ENCODE results near the gene PANK2.
"Not testable (repeated sequence)": the region's sequence is repeated elsewhere in the genome, so short reads cannot be mapped to it uniquely, and the experiment has no call there.

Gene PANK2

GRCh38 chr20:3890999-3891929 lies 2.1 kb downstream of the PANK2 start:
- H3K27me3 ChIP-seq (ENCODE audit: insufficient read depth, low read length): no peaks in the 10 kb centered on the region
- H3K9me3 ChIP-seq (ENCODE audit: insufficient read depth, low read depth, low read length): no peaks in the 10 kb centered on the region
- H3K36me3 ChIP-seq (ENCODE audit: insufficient read depth, low read depth, low read length): peaks cover 37% of the 10 kb centered on the region
- no peak overlapping the region for H3K27ac ChIP-seq (ENCODE audit: low read length)
- H3K4me3 ChIP-seq (ENCODE audit: low read length): peak overlapping the region; percentile 99
- peak overlapping the region; percentile 98 for H3K9ac ChIP-seq (ENCODE audit: low read depth, low read length)
- H3K4me1 ChIP-seq (ENCODE audit: insufficient read depth, low read length): peaks cover 20% of the 10 kb centered on the region

- H3K36me3 ChIP-seq (ENCODE audit: insufficient read depth, low read depth, low read length): peaks cover 47% of the 10 kb centered on the region
- H3K27ac ChIP-seq (ENCODE audit: low read length): no peak overlapping the region
- no peak overlapping the region for H3K4me3 ChIP-seq (ENCODE audit: low read length)
- no peaks in the 10 kb centered on the region for H3K27me3 ChIP-seq (ENCODE audit: insufficient read depth, low read length)
- H3K9ac ChIP-seq (ENCODE audit: low read depth, low read length): no peak overlapping the region
- H3K9me3 ChIP-seq (ENCODE audit: insufficient read depth, low read depth, low read length): no peaks in the 10 kb centered on the region
- H3K4me1 ChIP-seq (ENCODE audit: insufficient read depth, low read length): peaks cover 15% of the 10 kb centered on the region; the same call in 1 of the 2 replicates
These were observed 5.6 kb downstream of the PANK2 start for GRCh38 chr20:3894796-3895195.

- H3K4me3 ChIP-seq (ENCODE audit: low read length): no peak overlapping the region
- H3K9ac ChIP-seq (ENCODE audit: low read depth, low read length): no peak overlapping the region
- H3K27me3 ChIP-seq (ENCODE audit: insufficient read depth, low read length): no peaks in the 10 kb centered on the region
- H3K4me1 ChIP-seq (ENCODE audit: insufficient read depth, low read length): peaks cover 13% of the 10 kb centered on the region; the same call in 1 of the 2 replicates
- H3K27ac ChIP-seq (ENCODE audit: low read length): no peak overlapping the region
- H3K36me3 ChIP-seq (ENCODE audit: insufficient read depth, low read depth, low read length): peaks cover 45% of the 10 kb centered on the region
- no peaks in the 10 kb centered on the region for H3K9me3 ChIP-seq (ENCODE audit: insufficient read depth, low read depth, low read length)
These were observed 7.1 kb downstream of the PANK2 start for GRCh38 chr20:3896302-3896701.

GRCh38 chr20:3896853-3897583 lies 7.8 kb downstream of the PANK2 start:
- H3K9me3 ChIP-seq (ENCODE audit: insufficient read depth, low read depth, low read length): no peaks in the 10 kb centered on the region
- H3K27ac ChIP-seq (ENCODE audit: low read length): no peak overlapping the region
- H3K36me3 ChIP-seq (ENCODE audit: insufficient read depth, low read depth, low read length): peaks cover 38% of the 10 kb centered on the region
- H3K4me3 ChIP-seq (ENCODE audit: low read length): no peak overlapping the region
- H3K9ac ChIP-seq (ENCODE audit: low read depth, low read length): no peak overlapping the region
- peaks cover 8% of the 10 kb centered on the region; the same call in 1 of the 2 replicates for H3K4me1 ChIP-seq (ENCODE audit: insufficient read depth, low read length)
- H3K27me3 ChIP-seq (ENCODE audit: insufficient read depth, low read length): no peaks in the 10 kb centered on the region

- not testable (repeated sequence) for H3K9me3 ChIP-seq (ENCODE audit: insufficient read depth, low read depth, low read length); H3K4me3 ChIP-seq (ENCODE audit: low read length); H3K27ac ChIP-seq (ENCODE audit: low read length); H3K27me3 ChIP-seq (ENCODE audit: insufficient read depth, low read length); H3K9ac ChIP-seq (ENCODE audit: low read depth, low read length)
- H3K36me3 ChIP-seq (ENCODE audit: insufficient read depth, low read depth, low read length): peaks cover 28% of the 10 kb centered on the region
- peaks cover 11% of the 10 kb centered on the region; the same call in 1 of the 2 replicates for H3K4me1 ChIP-seq (ENCODE audit: insufficient read depth, low read length)
These were observed 9.0 kb downstream of the PANK2 start for GRCh38 chr20:3898181-3898580.

- no peaks in the 10 kb centered on the region for H3K9me3 ChIP-seq (ENCODE audit: insufficient read depth, low read depth, low read length)
- H3K27ac ChIP-seq (ENCODE audit: low read length): no peak overlapping the region
- H3K4me3 ChIP-seq (ENCODE audit: low read length): no peak overlapping the region
- H3K27me3 ChIP-seq (ENCODE audit: insufficient read depth, low read length): no peaks in the 10 kb centered on the region
- peaks cover 23% of the 10 kb centered on the region for H3K36me3 ChIP-seq (ENCODE audit: insufficient read depth, low read depth, low read length)
- no peak overlapping the region for H3K9ac ChIP-seq (ENCODE audit: low read depth, low read length)
- peaks cover 7% of the 10 kb centered on the region; the same call in 1 of the 2 replicates for H3K4me1 ChIP-seq (ENCODE audit: insufficient read depth, low read length)
These were observed 9.5 kb downstream of the PANK2 start for GRCh38 chr20:3898639-3899038.

GRCh38 chr20:3900187-3900604 lies 11.0 kb downstream of the PANK2 start:
- Histone ChIP-seq H3K4me3 (ENCODE audit: low read length) (no peak overlapping the region), H3K27ac (ENCODE audit: low read length) (no peak overlapping the region), H3K9ac (ENCODE audit: low read depth, low read length) (no peak overlapping the region), H3K36me3 (ENCODE audit: insufficient read depth, low read depth, low read length) (peaks cover 23% of the 10 kb centered on the region), H3K4me1 (ENCODE audit: insufficient read depth, low read length) (peaks cover 6% of the 10 kb centered on the region; the same call in 1 of the 2 replicates), H3K27me3 (ENCODE audit: insufficient read depth, low read length) (no peaks in the 10 kb centered on the region), H3K9me3 (ENCODE audit: insufficient read depth, low read depth, low read length) (no peaks in the 10 kb centered on the region)

GRCh38 chr20:3901028-3901705 lies 12.0 kb downstream of the PANK2 start:
- Histone ChIP-seq H3K27me3 (ENCODE audit: insufficient read depth, low read length) (no peaks in the 10 kb centered on the region), H3K9me3 (ENCODE audit: insufficient read depth, low read depth, low read length) (no peaks in the 10 kb centered on the region), H3K4me1 (ENCODE audit: insufficient read depth, low read length) (peaks cover 6% of the 10 kb centered on the region; the same call in 1 of the 2 replicates), H3K4me3 (ENCODE audit: low read length) (no peak overlapping the region), H3K27ac (ENCODE audit: low read length) (no peak overlapping the region), H3K9ac (ENCODE audit: low read depth, low read length) (no peak overlapping the region), H3K36me3 (ENCODE audit: insufficient read depth, low read depth, low read length) (peaks cover 17% of the 10 kb centered on the region)

GRCh38 chr20:3901706-3902440 lies 12.7 kb downstream of the PANK2 start:
- no peaks in the 10 kb centered on the region for H3K27me3 ChIP-seq (ENCODE audit: insufficient read depth, low read length)

GRCh38 chr20:3902446-3902845 lies 13.3 kb downstream of the PANK2 start:
- Histone ChIP-seq H3K27ac (ENCODE audit: low read length) (no peak overlapping the region), H3K4me1 (ENCODE audit: insufficient read depth, low read length) (peaks cover 6% of the 10 kb centered on the region; the same call in 1 of the 2 replicates), H3K27me3 (ENCODE audit: insufficient read depth, low read length) (no peaks in the 10 kb centered on the region), H3K9ac (ENCODE audit: low read depth, low read length) (no peak overlapping the region), H3K9me3 (ENCODE audit: insufficient read depth, low read depth, low read length) (no peaks in the 10 kb centered on the region), H3K36me3 (ENCODE audit: insufficient read depth, low read depth, low read length) (peaks cover 8% of the 10 kb centered on the region), H3K4me3 (ENCODE audit: low read length) (no peak overlapping the region)

More at GRCh38 chr20:3901706-3902440, 12.7 kb downstream of the PANK2 start:
- H3K36me3 ChIP-seq (ENCODE audit: insufficient read depth, low read depth, low read length): peaks cover 10% of the 10 kb centered on the region
- no peak overlapping the region for H3K4me3 ChIP-seq (ENCODE audit: low read length)
- no peak overlapping the region for H3K27ac ChIP-seq (ENCODE audit: low read length)
- H3K4me1 ChIP-seq (ENCODE audit: insufficient read depth, low read length): peaks cover 6% of the 10 kb centered on the region; the same call in 1 of the 2 replicates
- H3K9me3 ChIP-seq (ENCODE audit: insufficient read depth, low read depth, low read length): no peaks in the 10 kb centered on the region
- H3K9ac ChIP-seq (ENCODE audit: low read depth, low read length): no peak overlapping the region

GRCh38 chr20:3904224-3904623 lies 15.0 kb downstream of the PANK2 start:
- H3K4me3 ChIP-seq (ENCODE audit: low read length): no peak overlapping the region
- H3K9me3 ChIP-seq (ENCODE audit: insufficient read depth, low read depth, low read length): no peaks in the 10 kb centered on the region
- peaks cover 26% of the 10 kb centered on the region for H3K36me3 ChIP-seq (ENCODE audit: insufficient read depth, low read depth, low read length)
- no peak overlapping the region for H3K27ac ChIP-seq (ENCODE audit: low read length)
- H3K4me1 ChIP-seq (ENCODE audit: insufficient read depth, low read length): peaks cover 4% of the 10 kb centered on the region; the same call in 1 of the 2 replicates
- no peaks in the 10 kb centered on the region for H3K27me3 ChIP-seq (ENCODE audit: insufficient read depth, low read length)
- no peak overlapping the region for H3K9ac ChIP-seq (ENCODE audit: low read depth, low read length)
